ENCODE results near the gene SLC16A11. TPM values are rescaled to one million over a fixed set of nuclear protein-coding genes. Genes with fewer than 3 reads are reported as not detected.

Gene SLC16A11
- total RNA-seq, 4 donors from 2014 or later: 5.4 to 43.9 (median 18.8) TPM

DNA sequence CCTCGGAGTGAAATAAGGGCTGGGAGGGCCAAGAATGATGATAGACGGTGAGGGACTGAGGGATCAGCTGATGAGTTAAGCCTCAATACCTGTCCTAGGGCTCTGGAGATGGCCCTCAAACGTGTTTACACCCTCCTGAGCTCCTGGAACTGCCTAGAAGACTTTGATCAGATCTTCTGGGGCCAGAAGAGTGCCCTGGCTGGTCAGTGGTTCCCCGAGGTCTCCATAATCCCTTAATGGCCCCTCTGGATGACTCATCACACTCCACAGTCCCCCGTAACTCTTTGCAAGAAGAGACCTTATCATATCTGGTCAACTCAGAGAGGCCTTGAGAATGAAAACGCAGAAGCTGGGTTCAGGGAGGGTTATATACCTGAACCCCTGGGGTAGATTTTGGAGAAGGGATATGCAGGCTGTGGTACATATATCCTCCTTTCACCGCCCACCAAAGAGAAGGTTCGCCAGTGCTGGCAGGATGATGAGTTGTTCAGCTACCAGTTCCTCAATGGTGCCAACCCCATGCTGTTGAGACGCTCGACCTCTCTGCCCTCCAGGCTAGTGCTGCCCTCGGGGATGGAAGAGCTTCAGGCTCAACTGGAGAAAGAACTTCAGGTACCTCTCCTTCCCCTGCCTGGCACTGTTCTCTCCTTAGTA lies 44.9 kb downstream of the SLC16A11 start:
- peaks cover 13 to 18% of the 10 kb centered on the region in 2 donors for H3K36me3 ChIP-seq
- intact Hi-C loops (cut with DNase I): no loop called here
- H3K27me3 ChIP-seq: no peaks in the 10 kb centered on the region
- no peak overlapping the region for H3K4me3 ChIP-seq (replicated peaks in 1 of 3)
- H3K4me1 ChIP-seq: peaks cover 0 to 11% of the 10 kb centered on the region in 2 donors
- no peak for DNase-seq
- WGBS, 2 donors: 90 to 91% methylated on average over 11 of the region's 11 CpGs
- H3K9me3 ChIP-seq: no peaks in the 10 kb centered on the region
- TF ChIP-seq, protein P1, sequence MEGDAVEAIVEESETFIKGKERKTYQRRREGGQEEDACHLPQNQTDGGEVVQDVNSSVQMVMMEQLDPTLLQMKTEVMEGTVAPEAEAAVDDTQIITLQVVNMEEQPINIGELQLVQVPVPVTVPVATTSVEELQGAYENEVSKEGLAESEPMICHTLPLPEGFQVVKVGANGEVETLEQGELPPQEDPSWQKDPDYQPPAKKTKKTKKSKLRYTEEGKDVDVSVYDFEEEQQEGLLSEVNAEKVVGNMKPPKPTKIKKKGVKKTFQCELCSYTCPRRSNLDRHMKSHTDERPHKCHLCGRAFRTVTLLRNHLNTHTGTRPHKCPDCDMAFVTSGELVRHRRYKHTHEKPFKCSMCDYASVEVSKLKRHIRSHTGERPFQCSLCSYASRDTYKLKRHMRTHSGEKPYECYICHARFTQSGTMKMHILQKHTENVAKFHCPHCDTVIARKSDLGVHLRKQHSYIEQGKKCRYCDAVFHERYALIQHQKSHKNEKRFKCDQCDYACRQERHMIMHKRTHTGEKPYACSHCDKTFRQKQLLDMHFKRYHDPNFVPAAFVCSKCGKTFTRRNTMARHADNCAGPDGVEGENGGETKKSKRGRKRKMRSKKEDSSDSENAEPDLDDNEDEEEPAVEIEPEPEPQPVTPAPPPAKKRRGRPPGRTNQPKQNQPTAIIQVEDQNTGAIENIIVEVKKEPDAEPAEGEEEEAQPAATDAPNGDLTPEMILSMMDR (IDR thresholded peaks at IDR 0.05): no peak
- no peak for TF ChIP-seq POLR2A (IDR thresholded peaks at IDR 0.05)
- no peak overlapping the region for H3K27ac ChIP-seq

DNA sequence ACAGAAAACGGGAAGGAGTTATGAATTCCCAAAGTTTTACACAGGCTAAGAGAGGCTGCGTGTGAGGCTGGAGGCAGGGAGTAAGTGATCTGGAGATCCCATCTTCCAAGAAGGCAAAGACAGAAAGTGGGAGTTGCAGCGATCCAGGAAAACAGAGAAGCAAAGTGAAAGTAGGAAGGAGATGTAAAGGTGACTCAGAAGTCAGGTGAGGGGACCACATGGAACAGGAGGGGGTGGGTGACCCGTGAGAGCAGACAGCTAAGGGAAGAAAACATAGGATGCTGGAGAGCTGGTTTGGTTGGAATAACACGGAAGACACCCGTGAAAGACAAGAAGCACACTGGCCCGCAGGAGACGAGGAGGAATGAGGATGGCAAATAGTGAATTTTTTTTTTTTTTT lies 46.7 kb downstream of the SLC16A11 start:
- Histone ChIP-seq H3K4me3 (replicated peaks in 1 of 3) (no peak overlapping the region), H3K36me3 (peaks cover 9 to 15% of the 10 kb centered on the region in 2 donors), H3K4me1 (peaks cover 0 to 11% of the 10 kb centered on the region in 2 donors), H3K27me3 (no peaks in the 10 kb centered on the region), H3K9me3 (no peaks in the 10 kb centered on the region), H3K27ac (no peak overlapping the region)
- 84 to 97% methylated on average over 8 of the region's 8 CpGs for WGBS, 2 donors
- intact Hi-C loops (cut with DNase I): no loop called here
- TF ChIP-seq POLR2A (IDR thresholded peaks at IDR 0.05): no peak
- TF ChIP-seq, protein P1 (IDR thresholded peaks at IDR 0.05): no peak
- no peak for DNase-seq

DNA sequence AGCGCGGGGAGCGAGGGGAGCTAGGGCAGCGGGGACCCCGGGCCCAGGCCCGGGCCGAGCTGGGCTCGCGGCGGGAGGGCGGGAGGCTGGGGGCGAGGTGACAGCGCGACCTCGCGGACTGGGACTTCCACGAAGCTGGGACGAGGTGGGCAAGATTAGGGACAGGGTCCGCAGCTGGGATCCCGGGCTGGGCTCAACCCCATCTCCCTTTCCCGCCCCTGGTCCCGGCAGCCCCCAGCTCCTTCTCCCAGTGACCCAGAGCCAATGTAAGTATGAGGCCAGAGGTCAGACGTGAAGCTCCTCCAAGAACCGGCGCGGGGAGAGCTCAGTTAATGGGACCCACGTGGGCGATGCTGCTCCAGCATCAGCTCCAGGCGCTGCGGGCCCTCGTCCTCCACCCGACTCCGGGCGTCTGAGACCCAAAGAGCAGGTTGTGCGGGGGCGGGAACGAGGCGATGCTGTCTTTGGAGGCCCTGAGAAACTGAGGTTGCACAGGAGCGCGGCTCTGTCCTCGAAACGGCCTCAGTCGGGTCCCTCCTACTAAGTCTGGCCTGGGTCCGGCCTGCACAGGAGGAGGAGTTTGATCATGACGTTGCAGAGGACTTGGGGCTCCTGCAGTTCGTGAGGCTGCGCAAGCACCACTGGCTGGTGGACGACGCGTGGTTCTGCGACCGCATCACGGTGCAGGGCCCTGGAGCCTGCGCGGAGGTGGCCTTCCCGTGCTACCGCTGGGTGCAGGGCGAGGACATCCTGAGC lies 47.5 kb downstream of the SLC16A11 start:
- Histone ChIP-seq H3K4me1 (peaks cover 0 to 11% of the 10 kb centered on the region in 2 donors), H3K9me3 (no peaks in the 10 kb centered on the region), H3K27me3 (no peaks in the 10 kb centered on the region), H3K27ac (no peak overlapping the region), H3K36me3 (peaks cover 2 to 7% of the 10 kb centered on the region in 2 donors), H3K4me3 (replicated peaks in 1 of 3) (peak overlapping the region in 1 of 3 donors; percentile 27)
- no peak for DNase-seq
- intact Hi-C loops (cut with DNase I): no loop called here
- WGBS, 2 donors: 63 to 65% methylated on average over 34 to 44 of the region's 58 CpGs
- TF ChIP-seq POLR2A (IDR thresholded peaks at IDR 0.05): no peak
- TF ChIP-seq, protein P1 (IDR thresholded peaks at IDR 0.05): no peak

DNA sequence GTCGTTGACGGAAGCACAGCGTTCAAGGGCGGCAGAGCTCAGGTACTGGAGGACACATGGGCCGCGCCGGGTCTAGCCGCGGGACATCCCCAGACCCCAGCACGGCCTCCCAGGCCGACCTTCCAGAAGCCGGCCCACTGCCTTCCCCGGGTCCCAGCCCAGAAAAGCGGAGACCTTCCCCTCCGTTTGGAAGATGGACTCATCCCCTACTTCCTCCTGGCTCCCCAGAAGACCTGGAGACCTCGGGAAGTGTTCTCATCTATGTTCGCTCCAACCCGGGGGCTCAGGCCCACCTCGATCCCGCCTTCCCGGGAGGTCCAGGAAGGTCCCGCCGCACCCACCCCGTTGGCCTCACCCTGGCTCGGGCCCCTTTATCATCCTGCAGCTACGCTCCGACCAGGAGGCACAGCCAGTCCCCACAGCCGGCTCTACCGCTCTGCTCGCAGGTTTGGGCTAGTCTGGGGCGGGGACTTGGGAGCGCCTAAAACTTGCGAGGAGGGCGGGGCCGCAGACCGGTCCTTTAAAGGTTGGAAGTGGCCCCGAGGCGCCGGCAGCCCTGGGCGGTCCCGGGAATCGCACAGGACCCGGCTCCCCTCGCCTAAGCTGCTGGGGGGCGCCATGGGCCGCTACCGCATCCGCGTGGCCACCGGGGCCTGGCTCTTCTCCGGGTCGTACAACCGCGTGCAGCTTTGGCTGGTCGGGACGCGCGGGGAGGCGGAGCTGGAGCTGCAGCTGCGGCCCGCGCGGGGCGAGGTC lies 48.2 kb downstream of the SLC16A11 start, which contains the start of gene ALOX12:
Gene ALOX12 (plus strand): TSS at position 550 of the 756 bp plus-strand sequence. CDS start 69 bp downstream, at position 619.
- H3K36me3 ChIP-seq: peaks cover 0 to 7% of the 10 kb centered on the region in 2 donors
- peaks cover 0 to 11% of the 10 kb centered on the region in 2 donors for H3K4me1 ChIP-seq
- 10 to 18% methylated on average over 37 to 46 of the region's 64 CpGs for WGBS, 2 donors
- no peaks in the 10 kb centered on the region for H3K27me3 ChIP-seq
- peak; percentile 42 to 50 for DNase-seq
- no peak within 1 kb of the TSS for H3K27ac ChIP-seq
- no peaks in the 10 kb centered on the region for H3K9me3 ChIP-seq
- intact Hi-C loops (cut with DNase I): no loop called here
- TF ChIP-seq, protein P1 (IDR thresholded peaks at IDR 0.05): no peak
- TF ChIP-seq POLR2A (IDR thresholded peaks at IDR 0.05): peak in 1 of 2 donors; percentile 6
- peak within 1 kb of the TSS in 2 of 3 donors; percentile 13 to 27 for H3K4me3 ChIP-seq (replicated peaks in 1 of 3)
